HL-60 (cell line): ENCODE results near the gene RPL12.

Experiments used
- DNase-seq, 2 experiments: peaks; one replicate each; pipeline ENCODE4 v3.0.0-alpha.2; 2010 to 2020; ENCODE audit warnings: low read depth in 1 of 2, low spot score in 1 of 2
- H3K27ac ChIP-seq: fragments of 250-450 bp; sonication (Bioruptor Pico); replicated peaks from 2 replicates; pipeline ENCODE4 v1.5.1; 2020; ENCODE audit warnings: mild to moderate bottlenecking, moderate library complexity
- H3K27me3 ChIP-seq: fragments of 250-450 bp; sonication (Bioruptor Pico); 2 replicates; pipeline ENCODE4 v1.5.1; 2021; ENCODE audit warnings: mild to moderate bottlenecking, moderate library complexity; ENCODE audit not compliant: insufficient read depth, poor library complexity, severe bottlenecking
- H3K4me3 ChIP-seq: replicated peaks from 2 replicates; pipeline ENCODE4 v1.5.1; 2011; ENCODE audit warnings: mild to moderate bottlenecking, control low read depth, low read length; ENCODE audit not compliant: insufficient read depth
- GABPA ChIP-seq: IDR thresholded peaks from 2 replicates; pipeline ENCODE4 v1.6.1; 2012; ENCODE audit warnings: low read depth
- POLR2AphosphoS5 ChIP-seq: IDR thresholded peaks from 2 replicates; pipeline ENCODE4 v1.6.1; 2012; ENCODE audit warnings: low read depth
- SPI1 ChIP-seq: IDR thresholded peaks from 2 replicates; pipeline ENCODE4 v1.6.1; 2012; ENCODE audit warnings: low read depth, mild to moderate bottlenecking, borderline replicate concordance
- TF ChIP-seq, protein P1 (sequence below): IDR thresholded peaks from 2 replicates; pipeline ENCODE4 v1.6.1; 2012; ENCODE audit warnings: low read depth; ENCODE audit not compliant: insufficient replicate concordance
- TF ChIP-seq, protein P2 (sequence below): IDR thresholded peaks from one replicate; pipeline ENCODE4 v1.5.1; 2011; ENCODE audit warnings: low read length, control low read depth, inconsistent platforms; ENCODE audit not compliant: insufficient read depth

RPL12 gene

DNA sequence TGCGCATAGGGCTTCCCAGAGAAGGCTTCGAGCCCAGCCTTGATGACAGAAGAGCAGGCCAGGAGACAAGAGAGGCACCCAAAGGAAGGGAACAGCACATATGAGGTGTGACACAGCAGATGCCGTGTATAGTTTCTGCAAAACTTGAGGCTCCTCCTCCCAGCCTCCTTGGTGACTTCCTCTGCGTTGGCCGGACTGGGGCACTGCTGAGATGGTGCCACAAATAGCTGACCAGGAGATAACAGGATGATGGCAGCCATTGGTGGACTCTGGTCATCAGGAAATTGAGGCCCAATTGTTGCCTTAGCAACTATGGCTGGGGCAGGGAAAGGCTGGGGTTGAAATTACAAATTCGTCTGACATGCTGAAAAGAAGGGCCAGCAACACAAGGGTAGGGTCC is 31.9 kb downstream of the RPL12 start:
- TF ChIP-seq, protein P1, sequence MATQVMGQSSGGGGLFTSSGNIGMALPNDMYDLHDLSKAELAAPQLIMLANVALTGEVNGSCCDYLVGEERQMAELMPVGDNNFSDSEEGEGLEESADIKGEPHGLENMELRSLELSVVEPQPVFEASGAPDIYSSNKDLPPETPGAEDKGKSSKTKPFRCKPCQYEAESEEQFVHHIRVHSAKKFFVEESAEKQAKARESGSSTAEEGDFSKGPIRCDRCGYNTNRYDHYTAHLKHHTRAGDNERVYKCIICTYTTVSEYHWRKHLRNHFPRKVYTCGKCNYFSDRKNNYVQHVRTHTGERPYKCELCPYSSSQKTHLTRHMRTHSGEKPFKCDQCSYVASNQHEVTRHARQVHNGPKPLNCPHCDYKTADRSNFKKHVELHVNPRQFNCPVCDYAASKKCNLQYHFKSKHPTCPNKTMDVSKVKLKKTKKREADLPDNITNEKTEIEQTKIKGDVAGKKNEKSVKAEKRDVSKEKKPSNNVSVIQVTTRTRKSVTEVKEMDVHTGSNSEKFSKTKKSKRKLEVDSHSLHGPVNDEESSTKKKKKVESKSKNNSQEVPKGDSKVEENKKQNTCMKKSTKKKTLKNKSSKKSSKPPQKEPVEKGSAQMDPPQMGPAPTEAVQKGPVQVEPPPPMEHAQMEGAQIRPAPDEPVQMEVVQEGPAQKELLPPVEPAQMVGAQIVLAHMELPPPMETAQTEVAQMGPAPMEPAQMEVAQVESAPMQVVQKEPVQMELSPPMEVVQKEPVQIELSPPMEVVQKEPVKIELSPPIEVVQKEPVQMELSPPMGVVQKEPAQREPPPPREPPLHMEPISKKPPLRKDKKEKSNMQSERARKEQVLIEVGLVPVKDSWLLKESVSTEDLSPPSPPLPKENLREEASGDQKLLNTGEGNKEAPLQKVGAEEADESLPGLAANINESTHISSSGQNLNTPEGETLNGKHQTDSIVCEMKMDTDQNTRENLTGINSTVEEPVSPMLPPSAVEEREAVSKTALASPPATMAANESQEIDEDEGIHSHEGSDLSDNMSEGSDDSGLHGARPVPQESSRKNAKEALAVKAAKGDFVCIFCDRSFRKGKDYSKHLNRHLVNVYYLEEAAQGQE, result no peak
- TF ChIP-seq GABPA, result no peak
- no peak for TF ChIP-seq POLR2AphosphoS5
- no peak for TF ChIP-seq SPI1
- TF ChIP-seq, protein P2, sequence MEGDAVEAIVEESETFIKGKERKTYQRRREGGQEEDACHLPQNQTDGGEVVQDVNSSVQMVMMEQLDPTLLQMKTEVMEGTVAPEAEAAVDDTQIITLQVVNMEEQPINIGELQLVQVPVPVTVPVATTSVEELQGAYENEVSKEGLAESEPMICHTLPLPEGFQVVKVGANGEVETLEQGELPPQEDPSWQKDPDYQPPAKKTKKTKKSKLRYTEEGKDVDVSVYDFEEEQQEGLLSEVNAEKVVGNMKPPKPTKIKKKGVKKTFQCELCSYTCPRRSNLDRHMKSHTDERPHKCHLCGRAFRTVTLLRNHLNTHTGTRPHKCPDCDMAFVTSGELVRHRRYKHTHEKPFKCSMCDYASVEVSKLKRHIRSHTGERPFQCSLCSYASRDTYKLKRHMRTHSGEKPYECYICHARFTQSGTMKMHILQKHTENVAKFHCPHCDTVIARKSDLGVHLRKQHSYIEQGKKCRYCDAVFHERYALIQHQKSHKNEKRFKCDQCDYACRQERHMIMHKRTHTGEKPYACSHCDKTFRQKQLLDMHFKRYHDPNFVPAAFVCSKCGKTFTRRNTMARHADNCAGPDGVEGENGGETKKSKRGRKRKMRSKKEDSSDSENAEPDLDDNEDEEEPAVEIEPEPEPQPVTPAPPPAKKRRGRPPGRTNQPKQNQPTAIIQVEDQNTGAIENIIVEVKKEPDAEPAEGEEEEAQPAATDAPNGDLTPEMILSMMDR, result no peak
- H3K4me3 ChIP-seq, result no peak overlapping the region
- H3K27ac ChIP-seq, result no peak overlapping the region
- H3K27me3 ChIP-seq, result no peaks in the 10 kb centered on the region
- DNase-seq, result peak in 1 of 2 experiments; percentile 50

DNA sequence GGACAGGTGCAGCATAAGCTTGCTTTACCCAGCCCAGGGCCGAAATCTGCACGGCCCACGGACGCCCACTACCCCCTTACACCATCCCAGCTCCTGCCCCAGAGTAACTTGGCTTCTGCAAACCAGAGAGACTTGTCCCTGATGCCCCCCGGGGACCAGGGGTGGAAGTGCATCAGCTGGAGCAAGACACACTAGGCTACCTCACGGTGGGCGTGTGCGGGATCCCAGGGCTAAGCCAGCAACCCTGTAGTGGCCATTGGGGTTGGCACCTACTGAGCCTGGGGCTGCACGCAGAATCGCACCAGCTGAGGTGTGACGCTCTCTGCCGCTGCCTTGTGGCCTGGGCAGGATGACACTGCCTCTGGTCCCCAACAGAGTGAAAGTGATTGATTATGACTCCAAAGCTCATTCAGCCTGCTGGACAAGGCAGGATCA is 33.2 kb downstream of the RPL12 start:
- H3K27me3 ChIP-seq, result no peaks in the 10 kb centered on the region
- no peak overlapping the region for H3K4me3 ChIP-seq
- H3K27ac ChIP-seq, result no peak overlapping the region
- peak in 1 of 2 experiments; percentile 32 for DNase-seq
- TF ChIP-seq, protein P2, result peak; percentile 17
- TF ChIP-seq SPI1, result no peak

- Histone ChIP-seq H3K4me3 (no peak overlapping the region), H3K27ac (no peak overlapping the region)
- no peak for DNase-seq
Measured at GRCh38 chr9:127417131-127418036, 33.8 kb downstream of the RPL12 start.

DNA sequence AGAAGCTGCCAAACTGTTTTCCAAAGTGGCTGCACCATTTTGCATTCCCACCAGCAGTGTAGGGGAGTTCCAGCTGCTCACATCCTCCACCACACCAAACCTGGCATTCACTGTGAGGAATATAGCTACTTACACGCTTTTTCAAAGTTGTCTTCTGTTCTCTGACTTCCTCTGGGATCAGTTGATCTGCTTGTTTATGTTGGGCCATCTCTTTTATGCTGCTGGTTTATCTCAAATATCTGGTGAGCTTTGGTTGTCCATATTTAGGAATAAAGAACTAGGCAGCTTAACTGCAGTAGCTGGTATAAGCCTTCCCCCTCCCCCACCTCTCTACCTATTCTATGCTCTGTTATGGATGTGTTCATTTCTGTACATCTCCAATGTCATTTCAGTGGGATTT is 35.5 kb downstream of the RPL12 start:
- no peak for DNase-seq
- Histone ChIP-seq H3K27me3 (no peaks in the 10 kb centered on the region), H3K27ac (no peak overlapping the region), H3K4me3 (no peak overlapping the region)
- TF ChIP-seq, protein P1, result no peak
- TF ChIP-seq SPI1, result no peak
- TF ChIP-seq POLR2AphosphoS5, result no peak
- no peak for TF ChIP-seq GABPA
- TF ChIP-seq, protein P2, result no peak

More at GRCh38 chr9:127417131-127418036, 33.8 kb downstream of the RPL12 start:
- H3K27me3 ChIP-seq, result no peaks in the 10 kb centered on the region
- TF ChIP-seq, protein P1, result no peak
- TF ChIP-seq SPI1, result no peak
- TF ChIP-seq POLR2AphosphoS5, result no peak
